Mucosa of stomach (tissue), 1 donor: ENCODE results near the gene BAIAP2.
A peak's percentile ranks its signal among the peaks of the same experiment; 100 is the strongest.

Experiments used
- H3K27me3 ChIP-seq: one replicate; pipeline ENCODE4 v1.7.0; 2013; ENCODE audit warnings: mild to moderate bottlenecking, low read length; ENCODE audit not compliant: control insufficient read depth, insufficient read depth
- H3K36me3 ChIP-seq: one replicate; pipeline ENCODE4 v1.7.0; 2013; ENCODE audit warnings: low read length; ENCODE audit not compliant: control insufficient read depth, insufficient read depth
- H3K4me1 ChIP-seq: one replicate; pipeline ENCODE4 v1.7.0; 2013; ENCODE audit warnings: mild to moderate bottlenecking, low read length; ENCODE audit not compliant: control insufficient read depth, insufficient read depth
- H3K4me3 ChIP-seq: one replicate; pipeline ENCODE4 v1.7.0; 2013; ENCODE audit warnings: low read length
- H3K9ac ChIP-seq: one replicate; pipeline ENCODE4 v1.7.0; 2013; ENCODE audit warnings: mild to moderate bottlenecking, low read length, moderate library complexity
- H3K9me3 ChIP-seq: one replicate; pipeline ENCODE4 v1.7.0; 2013; ENCODE audit warnings: mild to moderate bottlenecking, low read length, moderate library complexity; ENCODE audit not compliant: control insufficient read depth
- donor health status: Pancreatic carcinoma.

The BAIAP2 gene

DNA sequence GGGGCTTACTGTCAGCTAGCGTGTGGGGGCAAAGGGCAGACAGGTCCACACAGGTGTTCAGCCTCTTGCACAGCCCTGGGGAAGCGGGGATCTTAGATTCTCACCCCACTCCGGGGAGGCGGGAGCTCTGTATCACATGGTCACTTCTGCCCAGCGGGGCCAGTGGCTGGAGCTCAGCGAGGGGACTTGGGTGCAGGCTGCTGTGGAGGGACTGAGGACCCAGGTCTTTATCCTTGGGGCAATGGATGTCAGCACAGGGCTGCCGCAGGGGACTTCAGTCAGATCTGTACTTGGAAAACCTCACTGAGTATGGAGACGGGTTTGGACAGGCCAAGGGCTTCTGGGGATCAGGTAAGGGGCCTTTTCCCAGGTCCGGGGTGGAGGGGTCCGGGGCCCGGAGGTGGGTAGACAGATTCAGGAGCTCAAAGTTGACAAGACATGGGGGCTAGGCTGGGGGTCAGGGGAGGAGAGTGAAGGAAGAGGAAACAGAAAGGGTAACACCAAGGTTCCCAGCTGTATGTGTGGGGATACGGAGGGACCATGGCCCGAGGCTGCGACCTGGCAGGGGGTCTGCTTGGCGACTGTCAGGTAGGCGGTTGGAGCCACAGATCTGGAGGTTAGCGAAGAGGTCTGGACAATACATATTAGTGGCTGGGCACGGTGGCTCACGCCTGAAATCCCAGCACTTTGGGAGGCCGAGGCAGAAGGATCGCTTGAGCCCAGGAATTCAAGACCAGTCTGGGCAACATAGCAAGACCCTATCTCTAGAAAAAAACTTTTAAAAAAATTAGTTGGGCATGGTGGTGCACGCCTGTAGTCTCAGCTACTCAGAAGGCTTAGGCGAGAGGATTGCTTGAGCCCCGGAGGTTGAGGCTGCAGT lies 15.1 kb upstream of the BAIAP2 start:
- Histone ChIP-seq H3K9me3 (no peaks in the 10 kb centered on the region), H3K36me3 (no peaks in the 10 kb centered on the region), H3K4me1 (peaks cover 37% of the 10 kb centered on the region), H3K9ac (no peak overlapping the region), H3K27me3 (no peaks in the 10 kb centered on the region), H3K4me3 (no peak overlapping the region)

DNA sequence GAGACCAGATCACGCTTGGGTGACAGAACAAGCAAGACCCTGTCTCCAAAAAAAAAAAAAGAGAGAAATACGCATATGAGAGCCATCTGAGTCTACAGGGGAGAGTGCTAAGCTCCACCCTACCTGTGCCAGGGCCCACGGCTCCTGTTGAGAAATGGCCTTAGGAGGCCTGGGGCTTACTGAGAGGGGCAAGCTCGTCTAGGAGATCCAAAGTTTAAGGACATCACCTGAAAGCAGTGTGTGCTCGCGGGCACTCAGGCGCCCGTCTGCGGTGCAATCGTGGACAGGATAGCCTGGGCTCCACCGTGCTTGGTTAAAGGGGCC lies 14.5 kb upstream of the BAIAP2 start:
- Histone ChIP-seq H3K4me1 (peaks cover 37% of the 10 kb centered on the region), H3K36me3 (no peaks in the 10 kb centered on the region), H3K4me3 (no peak overlapping the region), H3K27me3 (peaks cover 3% of the 10 kb centered on the region), H3K9me3 (no peaks in the 10 kb centered on the region), H3K9ac (peak overlapping the region; percentile 38)

DNA sequence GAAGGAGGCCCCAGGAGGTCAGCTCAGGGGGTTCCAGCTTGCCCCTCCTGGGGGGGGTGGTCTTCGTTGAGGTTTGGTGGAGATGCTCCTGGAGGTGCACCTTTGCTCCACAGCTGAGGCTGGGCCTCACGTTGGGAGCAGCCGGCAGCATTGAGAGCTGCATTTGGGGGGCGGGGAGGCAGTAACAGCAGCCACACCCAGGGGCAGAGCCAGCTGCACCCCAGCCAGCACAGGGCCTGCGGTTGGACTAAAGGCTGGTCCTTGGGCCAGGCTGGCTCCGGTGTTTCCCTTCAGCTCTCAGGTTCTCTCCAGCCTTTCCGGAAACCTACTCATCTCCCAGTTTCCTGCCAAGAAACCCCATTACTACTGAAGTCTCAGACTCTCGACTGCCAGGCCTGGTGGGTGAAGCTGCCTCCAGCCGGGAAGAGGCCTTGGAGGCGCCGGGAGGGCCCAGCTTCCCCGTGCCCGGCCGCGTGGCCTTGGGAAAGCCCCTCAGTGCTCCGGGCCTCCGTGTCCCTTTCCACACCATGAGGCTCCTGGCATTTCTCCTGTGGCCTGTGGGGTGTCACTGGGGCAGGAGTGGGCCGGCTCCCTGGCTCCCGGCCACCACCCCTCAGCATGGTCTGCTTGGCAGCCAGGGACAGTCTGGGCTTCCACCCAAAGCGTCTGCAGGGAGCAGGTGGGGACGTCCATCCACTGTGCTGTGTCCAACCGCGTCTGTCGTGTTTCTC lies 14.0 kb upstream of the BAIAP2 start:
- Histone ChIP-seq H3K36me3 (no peaks in the 10 kb centered on the region), H3K4me1 (peaks cover 37% of the 10 kb centered on the region), H3K4me3 (no peak overlapping the region), H3K9me3 (no peaks in the 10 kb centered on the region), H3K27me3 (peaks cover 7% of the 10 kb centered on the region), H3K9ac (peak overlapping the region; percentile 38)

DNA sequence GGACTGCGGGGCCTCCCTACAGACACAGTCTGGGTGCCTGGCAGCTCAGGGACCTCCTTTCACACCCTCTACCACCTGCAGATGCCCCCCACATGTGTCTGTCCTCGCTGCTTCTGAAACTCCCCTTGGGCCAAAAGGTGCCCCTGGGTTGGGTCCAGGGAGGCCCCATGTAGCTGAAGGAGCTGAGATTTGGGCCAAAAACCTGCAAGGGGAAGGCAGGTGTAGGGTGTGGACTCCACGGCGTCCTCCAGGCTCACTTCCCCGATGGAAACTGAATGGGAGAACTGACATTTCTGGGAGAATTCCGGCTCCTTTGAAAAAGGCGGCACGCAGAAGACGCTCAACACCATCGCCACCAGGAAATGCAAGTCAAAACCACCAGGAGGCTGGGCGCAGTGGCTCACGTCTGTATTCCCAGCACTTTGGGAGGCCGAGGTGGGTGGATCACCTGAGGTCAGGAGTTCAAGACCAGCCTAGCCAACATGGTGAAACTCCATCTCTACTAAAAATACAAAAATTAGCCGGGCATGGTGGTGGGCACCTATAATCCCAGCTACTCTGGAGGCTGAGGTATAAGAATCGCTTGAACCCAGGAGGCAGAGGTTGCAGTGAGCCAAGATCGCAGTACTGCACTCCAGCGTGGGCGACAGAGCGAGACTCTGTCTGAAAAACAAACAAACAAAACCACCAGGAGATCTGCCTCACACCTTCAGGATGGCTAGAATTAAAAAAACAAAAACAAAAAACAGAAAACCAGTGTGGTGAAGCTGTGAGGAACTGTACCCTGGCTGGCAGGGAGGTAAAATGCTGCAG lies 13.2 kb upstream of the BAIAP2 start:
- Histone ChIP-seq H3K36me3 (no peaks in the 10 kb centered on the region), H3K9ac (no peak overlapping the region), H3K4me3 (no peak overlapping the region), H3K9me3 (no peaks in the 10 kb centered on the region), H3K4me1 (peaks cover 37% of the 10 kb centered on the region), H3K27me3 (peaks cover 15% of the 10 kb centered on the region)

DNA sequence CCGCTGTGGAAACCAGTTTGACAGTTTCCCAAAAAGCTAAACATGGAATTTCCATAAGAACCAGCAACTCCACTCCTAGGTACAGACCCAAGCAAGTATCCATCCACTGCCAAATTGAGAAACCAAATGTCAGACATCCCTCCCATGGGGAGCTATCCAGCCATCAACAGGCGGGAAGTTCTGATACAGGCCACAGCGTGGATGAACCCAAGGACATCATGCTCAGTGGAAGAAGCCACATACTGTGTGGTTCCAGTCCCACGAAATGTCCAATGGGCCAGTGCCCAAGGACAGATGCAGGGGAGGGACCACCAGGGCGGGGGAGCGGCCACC lies 12.6 kb upstream of the BAIAP2 start:
- H3K4me1 ChIP-seq, result peaks cover 37% of the 10 kb centered on the region
- H3K27me3 ChIP-seq, result peaks cover 19% of the 10 kb centered on the region
- no peaks in the 10 kb centered on the region for H3K9me3 ChIP-seq
- no peak overlapping the region for H3K4me3 ChIP-seq
- H3K36me3 ChIP-seq, result no peaks in the 10 kb centered on the region
- H3K9ac ChIP-seq, result no peak overlapping the region

DNA sequence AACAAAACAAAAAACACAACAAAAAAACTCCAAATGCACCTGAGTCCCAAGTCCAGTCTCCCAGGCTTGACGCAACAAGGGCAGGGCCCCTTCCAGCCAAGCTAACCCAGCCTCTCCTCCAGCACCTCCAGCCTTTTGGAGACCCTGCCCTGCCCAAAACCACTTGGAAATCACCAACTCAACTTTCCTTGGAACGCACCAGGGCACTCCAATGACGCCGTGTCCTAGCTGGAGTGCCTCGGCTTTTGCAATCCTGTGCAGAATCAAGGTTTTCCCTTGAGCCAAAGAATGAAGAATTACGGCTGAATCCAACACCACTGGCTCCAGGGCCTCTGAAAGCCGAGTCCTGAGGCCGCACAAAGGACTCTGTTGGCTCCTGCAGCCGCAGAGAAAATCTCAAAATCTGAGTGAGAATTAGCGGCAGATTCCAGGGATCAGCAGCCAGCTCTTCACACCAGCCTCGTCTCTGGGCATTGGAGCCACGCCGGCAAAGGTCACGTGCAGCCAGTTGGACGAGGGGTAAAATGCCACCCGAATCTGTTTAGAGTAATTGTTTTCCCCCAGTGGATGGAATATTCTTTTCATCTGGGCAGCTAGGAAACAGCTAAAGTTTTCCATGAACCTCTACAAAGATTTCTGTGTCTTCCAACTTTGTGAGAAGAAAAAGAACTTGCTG lies 9.7 kb upstream of the BAIAP2 start:
- Histone ChIP-seq H3K4me3 (no peak overlapping the region), H3K9me3 (no peaks in the 10 kb centered on the region), H3K27me3 (peaks cover 38% of the 10 kb centered on the region), H3K4me1 (peaks cover 31% of the 10 kb centered on the region), H3K9ac (no peak overlapping the region), H3K36me3 (no peaks in the 10 kb centered on the region)

DNA sequence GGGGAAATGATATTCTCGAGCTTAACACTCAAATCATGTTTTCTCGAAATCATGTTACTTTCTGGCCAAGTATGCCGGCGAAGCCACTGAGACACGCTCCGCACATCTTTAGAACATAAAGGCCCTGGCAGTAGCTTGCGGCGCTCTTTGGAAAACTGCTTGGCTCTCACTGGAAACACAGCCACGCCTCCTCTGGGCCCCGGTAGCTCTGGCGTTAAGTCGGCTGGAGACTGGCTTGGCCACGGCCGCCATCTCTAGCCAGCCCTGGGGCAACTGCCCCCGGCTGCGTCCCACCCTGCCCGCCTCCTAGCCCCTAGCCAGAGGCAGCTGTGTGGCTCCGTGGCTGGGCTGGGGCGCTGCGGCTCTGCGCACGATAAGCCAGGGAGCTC lies 9.2 kb upstream of the BAIAP2 start:
- peaks cover 42% of the 10 kb centered on the region for H3K27me3 ChIP-seq
- H3K4me3 ChIP-seq, result no peak overlapping the region
- H3K9ac ChIP-seq, result no peak overlapping the region
- no peaks in the 10 kb centered on the region for H3K9me3 ChIP-seq
- H3K36me3 ChIP-seq, result no peaks in the 10 kb centered on the region
- peaks cover 29% of the 10 kb centered on the region for H3K4me1 ChIP-seq

DNA sequence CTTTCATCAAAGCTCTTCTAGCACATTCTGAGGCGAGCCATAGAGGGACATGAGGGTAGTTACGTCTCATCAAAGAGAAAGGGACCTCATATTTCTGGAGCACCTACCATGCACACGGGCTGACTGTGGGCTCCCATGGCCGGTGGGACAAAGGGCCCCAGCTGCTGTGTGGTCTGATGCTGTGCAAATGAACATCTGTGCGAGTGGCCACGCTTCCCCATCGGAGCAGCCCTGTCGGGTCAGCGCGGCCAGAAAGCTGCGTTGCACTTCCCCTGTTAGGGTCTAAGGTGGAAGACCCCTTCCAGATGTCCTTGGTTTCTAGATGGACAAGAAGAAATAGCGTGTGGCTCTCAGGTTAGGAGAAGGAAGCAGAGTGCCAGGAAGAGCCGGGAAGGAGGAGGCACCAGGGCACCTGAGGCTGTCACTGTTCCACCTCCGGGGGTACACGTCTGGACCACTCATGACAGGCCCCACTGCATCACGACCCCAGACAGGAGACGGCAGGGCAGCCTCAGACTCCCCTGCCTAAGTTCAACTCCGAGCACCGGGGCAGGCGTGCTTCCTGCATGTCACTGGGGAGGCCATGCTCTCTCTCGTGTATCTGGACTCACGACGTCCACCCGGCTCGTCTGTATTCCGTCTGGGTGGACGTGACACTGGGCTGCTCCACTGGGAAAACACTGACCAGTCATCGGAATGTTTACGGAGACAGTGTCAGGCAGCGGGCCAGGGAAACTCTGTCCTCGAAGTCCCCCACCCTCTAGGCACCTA lies 8.5 kb upstream of the BAIAP2 start:
- H3K4me1 ChIP-seq, result peaks cover 29% of the 10 kb centered on the region

DNA sequence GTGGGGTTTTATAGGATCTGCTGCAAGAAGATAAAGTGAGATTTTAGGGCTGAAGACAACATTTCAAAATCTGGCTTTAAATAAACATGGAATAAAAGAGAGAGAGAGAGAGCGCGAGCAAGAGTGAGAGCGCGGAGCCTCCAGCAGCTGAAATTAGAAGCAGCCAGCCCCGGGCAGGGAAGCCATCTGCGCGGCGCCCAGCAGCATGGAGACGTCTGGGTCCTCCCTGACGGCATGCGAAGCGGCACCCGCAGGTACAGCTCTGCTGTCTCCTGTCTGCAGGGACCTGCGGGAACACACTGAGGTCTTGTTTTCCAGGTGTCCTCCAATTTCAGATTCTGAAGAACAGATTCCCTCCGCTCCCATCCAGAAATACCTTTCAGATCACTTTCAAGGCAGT lies 7.9 kb upstream of the BAIAP2 start:
- Histone ChIP-seq H3K9ac (no peak overlapping the region), H3K36me3 (no peaks in the 10 kb centered on the region), H3K4me1 (peaks cover 33% of the 10 kb centered on the region), H3K27me3 (peaks cover 42% of the 10 kb centered on the region), H3K9me3 (no peaks in the 10 kb centered on the region), H3K4me3 (no peak overlapping the region)

More for the DNA sequence above, 8.5 kb upstream of the BAIAP2 start:
- H3K4me3 ChIP-seq, result no peak overlapping the region
- no peaks in the 10 kb centered on the region for H3K9me3 ChIP-seq
- no peaks in the 10 kb centered on the region for H3K36me3 ChIP-seq
- peaks cover 42% of the 10 kb centered on the region for H3K27me3 ChIP-seq
- no peak overlapping the region for H3K9ac ChIP-seq

DNA sequence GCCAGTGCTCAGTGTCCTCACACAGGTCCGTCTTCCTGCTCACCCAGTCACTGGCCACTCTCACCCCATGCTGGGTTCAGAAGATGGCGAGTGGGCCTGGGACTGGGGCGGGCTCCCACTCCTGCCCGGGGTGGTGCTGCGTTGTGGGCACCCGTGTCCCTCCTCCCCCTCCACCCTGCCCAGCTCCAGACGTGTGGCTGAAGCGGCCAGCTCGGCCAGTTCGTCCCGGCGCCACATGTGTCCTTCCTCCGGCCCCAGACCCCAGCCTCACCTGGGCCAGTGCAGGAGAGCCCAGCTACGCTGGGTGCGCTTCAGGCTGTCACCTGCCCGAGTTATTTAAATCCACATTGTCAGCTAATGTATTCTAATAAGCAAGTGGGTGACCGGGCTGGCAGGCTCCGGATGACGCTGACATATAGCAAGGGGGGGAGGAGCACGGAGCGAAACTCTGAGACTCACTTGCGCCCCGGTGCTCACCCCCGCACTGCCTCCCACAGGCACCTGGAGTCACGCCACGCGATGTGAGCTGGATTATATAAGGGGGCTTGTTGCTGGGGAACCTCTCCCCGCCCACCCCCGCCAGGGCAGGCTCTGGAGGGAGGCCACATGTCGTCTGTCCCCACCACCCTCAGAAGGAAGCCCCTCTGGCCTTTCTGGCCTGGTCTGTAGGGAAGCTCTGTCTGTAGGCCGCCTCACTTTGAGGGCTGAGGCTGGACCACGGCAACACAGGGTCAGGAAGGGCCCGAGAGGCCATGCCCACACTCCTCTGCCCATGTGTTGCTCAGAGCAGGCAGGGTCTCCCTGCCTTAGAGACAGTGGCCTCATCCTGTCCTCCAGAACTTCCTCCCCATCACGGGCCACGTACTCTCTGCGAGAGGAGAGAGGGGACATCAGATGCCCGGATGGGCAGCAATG lies 7.1 kb upstream of the BAIAP2 start:
- peaks cover 34% of the 10 kb centered on the region for H3K4me1 ChIP-seq
- no peaks in the 10 kb centered on the region for H3K9me3 ChIP-seq
- no peak overlapping the region for H3K4me3 ChIP-seq
- H3K9ac ChIP-seq, result no peak overlapping the region
- peaks cover 42% of the 10 kb centered on the region for H3K27me3 ChIP-seq
- H3K36me3 ChIP-seq, result no peaks in the 10 kb centered on the region
